ENCODE results near the gene SERPINA4.

SERPINA4 gene

DNA sequence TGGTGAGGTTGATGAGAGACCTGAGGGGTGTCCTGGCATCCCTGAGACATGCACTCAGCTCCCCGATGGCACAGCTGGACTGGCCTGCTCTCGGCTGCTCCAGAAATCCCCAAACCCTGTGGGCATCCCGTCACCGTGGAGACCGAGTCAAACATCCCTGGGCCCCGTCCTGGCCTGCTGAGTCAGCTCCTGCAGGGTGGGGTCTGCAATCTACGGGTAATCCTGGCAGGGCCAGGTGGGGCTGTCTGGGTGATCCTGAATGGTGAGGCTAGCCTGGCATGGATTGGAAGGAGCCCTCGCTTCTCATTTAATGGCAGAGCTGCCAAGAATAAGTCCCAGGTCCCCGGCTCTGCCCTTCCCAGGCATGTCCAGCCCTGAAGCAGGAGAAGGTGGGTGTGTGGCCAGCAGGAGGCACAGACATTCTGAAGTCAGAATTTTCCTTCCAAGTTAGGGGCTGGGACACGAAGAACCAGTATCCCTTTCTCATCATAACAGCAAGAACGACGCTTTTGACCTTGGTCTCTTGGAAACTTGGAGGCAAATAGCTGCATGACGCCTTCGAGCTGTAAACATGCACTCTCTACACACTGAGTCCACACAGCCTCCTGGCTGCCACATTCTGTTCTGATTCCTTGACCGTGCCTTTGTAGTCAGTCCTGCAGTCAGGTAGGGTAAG, 17.7 kb upstream of the SERPINA4 start:
- DNase-seq: no peak

DNA sequence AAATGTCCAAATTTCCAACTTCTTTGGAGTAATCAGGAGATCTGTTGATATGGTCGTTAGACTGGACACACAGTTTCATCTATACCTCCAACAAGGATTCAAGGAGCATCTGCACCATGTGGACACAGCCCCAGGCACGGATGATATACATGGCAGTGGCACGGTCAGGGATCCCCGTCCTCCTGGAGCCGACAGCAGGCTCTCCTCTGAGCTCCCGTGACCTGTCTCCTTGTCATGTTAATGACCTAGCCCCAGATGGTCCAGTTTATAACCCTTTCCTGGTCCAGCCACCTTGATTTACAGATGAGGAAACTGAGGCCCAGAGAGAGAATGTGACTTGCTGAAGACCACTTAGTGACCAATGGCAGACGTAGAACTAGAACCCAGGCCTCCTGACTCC, 16.5 kb upstream of the SERPINA4 start:
- no peak for DNase-seq

DNA sequence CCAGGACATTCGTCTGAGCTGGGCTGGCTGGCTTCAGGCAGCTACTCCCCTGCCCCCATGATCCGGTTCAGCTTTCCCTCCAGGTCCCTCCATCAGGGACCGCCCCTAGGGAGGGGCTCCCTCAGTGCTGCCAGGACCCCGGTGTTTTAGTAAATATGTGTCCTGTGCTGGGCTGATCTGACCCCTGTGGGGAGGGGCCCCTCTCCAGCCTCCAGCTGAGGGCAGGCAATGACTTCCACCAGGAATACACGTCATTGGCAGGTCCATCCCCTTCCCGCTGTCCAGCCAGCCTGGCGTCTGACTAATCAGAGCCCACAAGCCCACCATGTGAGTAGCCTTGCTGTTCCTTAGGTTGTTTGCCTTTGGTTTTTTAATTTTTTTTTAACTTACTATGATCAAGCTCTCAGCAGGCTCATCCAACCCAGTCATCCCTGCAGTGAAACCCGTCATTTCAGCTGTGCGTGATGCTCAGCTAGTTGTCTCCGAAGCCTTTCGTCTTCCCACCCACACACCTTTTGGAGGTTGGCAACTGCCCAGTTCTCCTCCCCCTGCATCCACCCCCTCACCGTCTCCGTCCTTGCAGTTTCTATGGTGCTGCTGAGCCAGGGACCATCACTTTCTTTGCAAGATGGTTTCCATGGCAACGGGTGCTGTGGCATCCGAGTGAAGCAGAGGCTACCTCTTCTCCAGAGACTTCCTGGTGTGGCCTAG, 16.0 kb upstream of the SERPINA4 start:
- DNase-seq: no peak

DNA sequence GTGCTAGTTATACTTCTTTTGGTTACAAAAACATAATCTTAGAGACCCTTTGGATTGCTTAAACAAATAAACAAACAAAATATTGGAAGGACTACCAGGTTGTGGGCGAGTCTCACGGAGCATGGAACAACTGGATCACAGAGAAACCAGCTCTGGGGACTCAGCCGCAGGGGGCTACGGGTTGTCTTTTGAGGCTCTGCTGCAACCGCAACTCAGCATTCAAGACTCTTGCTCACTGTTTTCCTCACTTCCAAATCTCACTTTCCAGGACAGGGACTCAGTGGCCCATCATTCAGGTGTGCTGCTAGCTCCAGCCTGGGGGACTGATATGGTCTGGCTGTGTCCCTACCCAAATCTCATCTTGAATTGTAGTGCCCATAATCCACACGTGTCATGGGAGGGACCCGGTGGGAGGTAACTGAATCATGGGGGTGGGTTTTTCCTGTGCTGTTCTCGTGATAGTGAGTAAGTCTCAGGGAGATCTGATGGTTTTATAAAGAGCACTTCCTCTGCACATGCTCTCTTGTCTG, 14.0 kb upstream of the SERPINA4 start:
- no peak for DNase-seq

DNA sequence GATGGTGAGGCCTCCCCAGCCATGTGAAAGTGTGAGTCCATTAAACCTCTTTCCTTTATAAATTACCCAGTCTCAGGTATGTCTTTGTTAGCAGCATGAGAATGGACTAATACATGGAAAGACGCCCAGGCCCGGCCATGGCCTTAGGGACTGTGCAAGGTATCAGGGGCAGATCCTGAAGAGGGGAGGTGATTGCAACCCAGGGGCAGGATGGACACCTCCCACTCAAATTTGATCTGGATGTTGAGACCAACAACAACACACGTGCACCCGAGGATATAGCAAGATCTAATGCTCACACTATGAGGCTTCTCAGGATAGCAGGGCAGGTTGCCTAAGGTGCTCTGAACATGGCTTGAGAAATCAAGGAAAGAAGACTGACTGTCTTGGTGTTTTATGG, 13.5 kb upstream of the SERPINA4 start:
- DNase-seq: no peak

DNA sequence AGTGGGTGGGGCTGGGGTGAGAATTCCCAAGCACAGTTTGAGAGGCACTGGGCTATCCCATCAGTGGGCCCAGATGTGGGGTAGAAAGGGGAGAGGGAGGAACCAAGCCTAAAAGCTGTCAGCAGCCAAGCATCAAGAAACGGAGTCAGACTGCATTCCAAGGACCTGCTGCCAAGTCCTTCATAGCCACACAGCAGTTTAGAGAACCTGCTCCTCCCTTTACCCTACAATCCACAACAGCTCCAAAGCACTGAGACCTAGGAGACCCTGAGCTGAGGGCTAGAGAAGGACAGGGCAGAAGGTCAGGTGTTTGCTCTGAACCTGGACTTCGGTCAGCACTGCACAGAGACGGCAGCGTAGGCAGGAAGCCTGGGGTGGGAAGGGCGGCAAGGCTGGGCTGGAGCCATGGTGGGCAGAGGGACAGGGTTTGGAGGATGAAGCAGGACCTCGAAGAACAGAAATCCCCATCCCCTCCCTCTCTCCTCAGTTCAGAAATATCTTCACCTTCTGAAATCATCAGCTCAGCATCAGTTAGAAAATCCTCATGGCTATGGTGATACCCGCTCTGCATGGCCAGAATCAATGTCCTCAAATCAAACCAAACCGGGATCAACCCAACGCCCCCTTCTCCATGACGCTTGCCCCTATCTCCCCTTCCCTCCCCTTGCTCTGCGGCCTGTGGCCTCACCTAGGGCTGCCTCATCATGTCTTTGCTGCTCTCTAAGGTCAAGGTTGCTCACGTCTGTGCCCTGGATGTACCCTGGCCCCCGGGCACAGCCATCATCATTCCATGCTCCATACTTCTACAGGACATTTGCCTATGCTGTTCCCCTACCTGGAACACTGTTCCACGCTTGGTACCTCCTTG, 12.9 kb upstream of the SERPINA4 start:
- DNase-seq: no peak

DNA sequence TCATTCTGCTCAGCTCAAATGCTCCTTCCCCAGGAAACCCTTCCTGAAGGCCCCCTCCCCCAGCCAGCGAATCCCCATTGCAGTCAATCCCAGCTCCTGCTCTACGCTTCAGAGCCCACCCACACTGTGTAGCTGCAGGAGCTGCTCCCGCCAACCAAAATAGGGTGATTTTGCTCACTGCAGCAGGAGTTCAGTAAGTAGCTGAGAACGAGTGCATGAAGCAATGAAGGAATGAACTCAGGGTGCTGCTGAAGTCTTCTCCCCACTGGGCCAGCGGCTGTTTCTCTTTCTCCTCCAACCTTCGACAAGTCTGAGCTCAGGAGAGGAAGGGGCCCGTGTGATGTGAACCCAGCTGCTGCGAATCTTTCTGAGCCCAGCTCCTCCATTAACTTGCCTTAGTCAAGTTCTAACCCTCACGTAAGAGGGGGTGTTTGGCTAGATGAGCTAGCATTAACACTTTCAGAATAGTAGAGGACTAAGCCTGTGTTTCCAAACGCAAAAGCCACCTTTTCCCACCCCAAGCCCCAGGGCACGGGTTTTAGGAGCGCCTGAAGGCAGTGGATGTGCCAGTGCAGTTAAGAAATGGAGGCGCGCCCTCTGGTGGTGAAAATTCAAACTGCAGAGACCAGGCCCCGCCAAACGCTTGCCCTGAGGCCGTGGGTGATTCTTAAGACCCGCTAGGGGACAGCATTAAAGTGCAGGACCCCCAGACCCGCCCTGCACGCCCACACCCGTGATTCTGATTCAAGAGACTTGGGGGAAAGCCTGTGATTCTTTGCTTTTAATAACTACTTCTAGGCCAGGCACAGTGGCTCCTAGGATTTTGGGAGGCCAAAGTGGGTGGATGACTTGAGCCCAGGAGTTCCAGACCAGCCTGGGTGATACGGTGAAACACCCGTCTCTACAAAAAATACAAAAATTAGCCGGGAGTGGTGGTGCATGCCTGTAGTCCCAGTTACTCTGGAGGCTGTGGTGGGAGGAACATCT, 11.9 kb upstream of the SERPINA4 start:
- no peak for DNase-seq

DNA sequence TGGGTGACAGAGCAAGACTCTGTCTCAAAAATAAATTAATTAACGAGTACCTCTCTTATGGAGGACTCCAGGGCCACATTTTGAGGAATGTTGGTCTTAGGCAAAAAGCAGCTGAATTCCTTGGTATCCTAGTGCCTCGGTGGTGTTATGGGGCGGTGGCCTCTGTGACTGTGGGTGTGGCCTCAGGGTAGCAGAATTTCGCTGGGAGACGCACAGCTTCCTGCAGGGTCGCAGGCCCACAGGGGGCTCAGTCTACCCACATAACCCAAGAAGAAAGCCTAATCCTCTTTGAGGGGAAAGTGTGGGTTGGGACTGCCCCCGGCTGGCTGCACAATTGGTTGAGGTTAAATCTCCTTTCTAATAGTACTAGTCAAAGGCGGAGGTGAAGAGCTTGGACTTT, 11.2 kb upstream of the SERPINA4 start:
- no peak for DNase-seq

DNA sequence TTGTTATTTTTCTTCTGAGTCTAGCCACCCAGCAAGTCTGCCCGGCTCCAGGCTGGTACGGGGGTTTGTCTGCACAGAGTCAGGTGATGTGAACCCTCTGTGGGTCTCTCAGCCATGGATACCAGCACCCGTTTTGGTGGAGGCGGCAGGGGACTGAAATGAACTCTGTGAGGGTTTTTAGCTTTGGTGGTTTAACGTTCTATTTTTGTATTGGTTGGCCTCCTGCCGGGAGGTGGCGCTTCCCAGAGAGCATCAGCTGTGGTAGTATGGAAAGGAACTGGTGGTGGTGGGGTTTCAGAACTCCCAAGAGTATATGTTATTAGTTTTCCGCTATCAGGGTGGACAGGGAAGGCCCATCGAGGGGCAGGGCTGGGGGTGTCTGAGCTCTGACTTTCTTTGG, 5.3 kb upstream of the SERPINA4 start:
- DNase-seq: no peak

DNA sequence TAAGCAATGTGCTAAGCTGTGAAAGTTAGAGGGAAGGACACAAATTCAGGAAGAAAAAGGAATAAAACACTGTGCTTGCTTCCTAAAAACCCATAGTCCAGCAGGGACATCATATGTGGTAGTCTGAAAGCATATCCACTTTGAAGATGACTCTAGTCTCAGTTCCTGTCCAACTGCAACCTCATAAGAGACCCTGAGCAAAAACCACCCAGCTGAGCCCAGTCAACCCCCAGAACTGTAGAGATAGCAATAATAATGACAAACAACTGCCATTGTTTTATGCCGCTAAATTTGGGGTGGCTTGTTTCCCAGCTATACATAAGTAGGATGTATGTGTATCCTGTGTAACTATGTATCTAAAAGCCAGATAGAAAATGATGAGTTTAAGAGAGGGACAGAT, 3.9 kb upstream of the SERPINA4 start:
- DNase-seq: no peak

DNA sequence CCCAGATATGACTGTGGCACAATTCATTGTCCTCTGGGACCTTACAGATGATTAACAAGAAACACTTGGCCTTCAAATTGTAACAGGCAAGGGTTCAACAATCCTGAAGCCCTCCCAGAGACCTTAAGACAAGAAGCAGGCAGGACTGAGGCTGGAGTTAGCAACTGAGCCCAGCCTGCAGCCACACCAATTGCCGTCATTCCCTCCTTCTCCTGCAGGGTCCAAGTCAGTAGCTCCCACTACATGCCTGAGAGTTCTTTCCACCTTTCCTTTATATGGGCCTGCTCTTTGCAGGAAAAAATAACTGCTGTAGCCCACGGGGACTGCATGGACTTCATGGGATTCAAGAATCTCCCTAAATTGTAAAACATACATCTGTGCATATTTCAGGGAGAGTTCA, 2.4 kb upstream of the SERPINA4 start:
- DNase-seq: no peak

DNA sequence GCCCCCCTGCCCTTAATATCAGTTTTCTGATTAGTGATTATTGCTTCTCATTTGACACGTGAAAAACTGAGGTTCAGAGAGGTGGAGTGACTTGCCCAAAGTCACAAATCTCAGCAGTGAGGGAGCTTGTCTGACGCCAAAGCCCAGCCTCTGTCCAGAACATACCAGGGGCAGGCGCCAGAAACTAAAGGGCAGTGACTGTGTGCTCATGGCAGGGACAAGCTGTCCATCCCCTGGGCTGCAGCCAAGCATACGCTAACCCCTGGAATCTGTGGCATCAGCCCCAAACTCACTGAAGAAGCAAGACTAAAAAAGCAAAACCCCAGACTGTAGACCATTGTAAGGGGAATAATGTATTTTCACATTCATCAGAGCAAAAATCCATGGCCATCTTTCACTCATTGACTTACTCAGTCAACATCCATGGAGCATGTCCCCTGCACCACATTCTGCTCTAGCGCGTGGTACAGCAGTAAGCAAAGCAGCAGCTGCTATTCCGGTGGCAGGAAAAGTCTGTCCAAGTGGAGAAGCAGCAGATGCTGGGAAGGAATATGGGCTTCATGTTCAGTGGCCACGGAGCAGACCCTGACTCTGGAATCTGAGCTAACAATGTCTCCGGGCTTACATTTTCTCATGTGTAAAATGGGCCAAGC, 1.5 kb upstream of the SERPINA4 start:
- DNase-seq: no peak

DNA sequence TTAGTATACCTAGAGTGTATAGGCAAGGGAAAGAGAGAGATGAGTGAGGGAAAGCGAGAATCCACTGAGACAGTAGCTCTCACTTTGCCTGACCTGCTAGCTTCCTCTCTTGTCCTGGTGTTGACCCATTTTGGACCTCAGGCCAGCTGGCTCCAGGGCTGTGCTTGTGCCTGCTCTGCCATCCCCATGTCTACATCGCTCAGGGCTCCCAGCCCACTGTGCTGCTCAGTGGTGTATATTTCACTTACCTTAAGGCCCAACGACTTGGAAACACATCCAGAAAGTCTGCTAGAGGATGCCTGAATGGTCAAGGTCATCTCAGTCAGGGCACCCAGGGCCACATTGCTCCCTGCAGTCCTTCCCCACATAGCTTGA, 964 bp upstream of the SERPINA4 start:
- DNase-seq: no peak

DNA sequence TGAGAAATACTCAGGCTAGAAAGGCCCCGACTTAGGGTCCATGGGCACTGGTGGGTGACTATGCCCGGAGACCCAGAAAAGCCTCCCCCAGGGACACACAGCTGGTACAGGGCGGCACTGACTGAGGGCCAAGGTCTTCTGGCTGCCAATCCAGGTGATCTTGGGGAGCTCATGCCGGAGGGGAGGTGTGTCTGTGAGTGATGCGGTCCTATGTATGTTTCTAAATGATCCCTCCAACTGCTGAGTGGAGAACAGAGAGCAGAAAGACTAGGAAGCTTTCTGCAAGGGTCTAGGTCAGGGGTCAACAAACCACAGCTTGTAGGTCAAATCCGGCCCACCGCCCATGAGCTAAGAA, 391 bp downstream of the SERPINA4 start:
- no peak for DNase-seq

DNA sequence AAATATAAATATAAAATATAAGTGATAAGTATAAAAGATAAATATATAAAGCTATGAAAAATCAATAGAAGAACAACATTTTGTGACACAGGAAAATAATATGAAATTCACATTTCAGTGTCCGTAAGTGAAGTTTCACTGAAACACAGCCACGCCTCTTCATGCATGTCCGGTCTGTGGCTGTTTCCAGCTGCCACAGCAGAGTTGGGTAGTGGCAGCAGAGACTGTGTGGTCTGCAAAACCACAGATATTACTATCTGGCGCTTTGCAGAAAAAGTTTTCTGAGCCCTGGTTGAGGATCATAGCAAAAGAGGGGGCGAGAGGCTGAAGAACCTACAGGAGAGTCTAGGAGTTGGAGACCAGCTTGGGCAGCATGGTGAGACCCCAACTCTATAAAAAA, 780 bp downstream of the SERPINA4 start:
- no peak for DNase-seq

DNA sequence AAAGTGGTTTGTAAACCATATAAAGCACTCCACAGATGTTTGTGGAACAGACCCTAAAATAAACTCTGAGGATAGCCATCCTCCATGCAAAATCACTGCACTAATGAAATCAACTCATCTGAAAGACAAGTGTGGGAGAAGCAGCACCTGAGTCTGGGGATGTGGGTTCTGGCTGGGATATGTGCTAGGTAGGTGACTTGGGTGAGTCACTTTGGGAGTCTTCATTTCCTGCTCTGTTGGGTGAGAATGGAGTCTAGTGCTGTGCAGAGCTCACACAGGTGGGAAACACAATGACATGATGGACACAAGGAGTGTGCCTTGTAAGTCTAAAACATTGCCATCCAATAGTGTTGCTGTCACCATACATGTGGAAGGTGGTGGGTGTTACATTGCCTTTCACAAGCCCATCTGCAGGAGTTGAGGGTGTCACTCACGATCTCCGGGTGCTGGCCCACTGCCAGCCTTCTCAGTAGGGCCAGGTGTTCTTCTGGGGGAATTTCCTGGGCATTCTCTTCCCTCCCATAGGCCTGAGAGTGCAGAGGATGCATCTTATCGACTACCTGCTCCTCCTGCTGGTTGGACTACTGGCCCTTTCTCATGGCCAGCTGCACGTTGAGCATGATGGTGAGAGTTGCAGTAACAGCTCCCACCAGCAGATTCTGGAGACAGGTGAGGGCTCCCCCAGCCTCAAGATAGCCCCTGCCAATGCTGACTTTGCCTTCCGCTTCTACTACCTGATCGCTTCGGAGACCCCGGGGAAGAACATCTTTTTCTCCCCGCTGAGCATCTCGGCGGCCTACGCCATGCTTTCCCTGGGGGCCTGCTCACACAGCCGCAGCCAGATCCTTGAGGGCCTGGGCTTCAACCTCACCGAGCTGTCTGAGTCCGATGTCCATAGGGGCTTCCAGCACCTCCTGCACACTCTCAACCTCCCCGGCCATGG, 2.0 kb downstream of the SERPINA4 start:
- DNase-seq: no peak

DNA sequence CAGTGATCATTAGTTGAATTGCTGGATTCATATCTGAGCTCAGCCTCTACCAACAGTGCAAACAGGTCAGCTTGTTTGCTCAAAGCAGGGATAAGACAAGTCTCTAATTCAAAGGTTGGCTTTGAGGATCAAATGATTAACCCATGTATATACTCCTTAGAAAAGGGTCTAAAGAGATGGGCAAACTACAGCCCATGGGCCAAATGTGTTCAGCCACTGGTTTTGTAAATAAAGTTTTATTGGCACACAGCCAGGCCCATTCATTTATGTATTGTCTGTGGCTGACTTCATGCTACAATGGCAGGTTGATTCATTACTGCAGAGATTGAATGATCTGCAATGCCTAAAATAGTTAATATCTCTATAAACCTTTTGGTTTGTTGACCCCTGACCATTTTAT, 3.1 kb downstream of the SERPINA4 start:
- DNase-seq: no peak

DNA sequence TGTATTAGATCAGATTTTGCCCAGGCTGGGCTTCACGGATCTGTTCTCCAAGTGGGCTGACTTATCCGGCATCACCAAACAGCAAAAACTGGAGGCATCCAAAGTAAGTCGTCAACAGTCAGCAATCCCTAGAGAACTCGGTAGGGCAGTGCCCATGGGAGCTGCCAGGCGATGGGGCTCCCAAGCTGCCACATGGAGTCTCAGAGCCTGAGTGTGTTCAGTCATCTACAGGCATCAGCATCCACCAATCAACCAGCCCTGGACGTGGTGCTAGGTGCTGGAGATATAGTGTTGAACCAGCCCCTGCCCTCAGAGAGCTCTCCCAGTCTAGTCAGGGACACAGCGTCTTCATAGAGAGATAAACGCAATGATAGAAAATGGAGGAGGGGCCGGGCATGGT, 6.9 kb downstream of the SERPINA4 start:
- DNase-seq: no peak

DNA sequence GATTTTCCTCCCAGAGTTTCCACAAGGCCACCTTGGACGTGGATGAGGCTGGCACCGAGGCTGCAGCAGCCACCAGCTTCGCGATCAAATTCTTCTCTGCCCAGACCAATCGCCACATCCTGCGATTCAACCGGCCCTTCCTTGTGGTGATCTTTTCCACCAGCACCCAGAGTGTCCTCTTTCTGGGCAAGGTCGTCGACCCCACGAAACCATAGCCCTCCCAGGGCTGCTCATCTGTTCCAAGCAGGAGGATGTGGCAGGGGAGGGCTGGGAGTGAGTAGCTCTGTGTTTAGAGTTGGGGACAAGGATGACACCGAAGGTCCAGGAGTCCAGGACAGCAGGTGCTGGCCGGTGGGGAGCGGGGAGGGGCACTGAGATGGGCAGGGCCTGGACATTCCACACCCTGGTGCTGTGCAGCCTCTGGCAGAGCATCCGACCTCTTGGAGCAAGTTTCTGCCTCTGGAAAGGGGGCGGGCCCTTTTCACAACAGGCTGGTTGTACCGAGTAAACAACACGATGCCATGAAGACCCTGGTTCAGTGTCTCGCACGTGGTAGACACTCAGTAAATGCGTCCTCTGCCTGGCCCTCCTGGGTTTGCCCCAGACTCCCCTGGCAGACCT, 8.2 kb downstream of the SERPINA4 start:
- no peak for DNase-seq

DNA sequence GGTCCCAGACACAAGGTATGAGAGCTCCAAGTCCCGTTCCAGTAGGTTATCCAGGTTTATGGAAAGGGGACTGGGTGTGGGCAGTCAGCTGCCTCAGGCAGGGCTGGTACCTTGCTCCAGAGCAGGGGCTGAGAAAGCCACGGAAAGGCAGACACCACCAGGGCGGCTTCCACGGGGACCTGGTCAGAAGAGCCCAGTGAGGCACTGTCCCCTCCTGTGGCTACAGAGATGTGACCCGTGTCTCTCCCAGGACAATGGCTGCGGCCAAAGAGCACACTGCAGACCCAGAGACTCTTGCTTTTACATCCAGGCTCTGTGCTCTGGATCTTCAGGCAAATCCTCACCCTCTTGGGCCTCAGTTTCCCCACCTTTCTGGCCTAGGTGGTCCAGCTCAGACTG, 8.8 kb downstream of the SERPINA4 start:
- DNase-seq: no peak
